PFSK-1 (cell line): ENCODE results near the gene SND1.

Source experiments
- FOXP2 ChIP-seq: optimal IDR thresholded peaks from 2 replicates; pipeline ENCODE3; 2011; ENCODE audit warnings: borderline replicate concordance, control low read depth, inconsistent platforms; ENCODE audit not compliant: insufficient read depth; ENCODE audit errors: extremely low read length, extremely low read depth
- POLR2AphosphoS5 ChIP-seq: IDR thresholded peaks from 2 replicates; pipeline ENCODE4 v1.6.1; 2012; ENCODE audit warnings: low read depth, mild to moderate bottlenecking, control low read depth, low read length, moderate library complexity
- SIN3A ChIP-seq: IDR thresholded peaks from 2 replicates; pipeline ENCODE4 v1.6.1; 2012; ENCODE audit warnings: mild to moderate bottlenecking, low read length, moderate library complexity, borderline replicate concordance; ENCODE audit not compliant: insufficient read depth
- TAF1 ChIP-seq: IDR thresholded peaks from 2 replicates; pipeline ENCODE4 v1.6.1; 2012; ENCODE audit warnings: low read length, control low read depth, borderline replicate concordance; ENCODE audit not compliant: insufficient read depth
- TF ChIP-seq, protein P1 (sequence below), 2 experiments: IDR thresholded peaks; 2 replicates each; pipeline versions ENCODE4 v1.6.1 to v1.8.0; 2011 to 2012; ENCODE audit warnings: low read depth in 2 of 2, low read length in 2 of 2, control low read depth in 1 of 2, inconsistent platforms in 1 of 2, mild to moderate bottlenecking in 1 of 2, moderate library complexity in 1 of 2; ENCODE audit not compliant: insufficient read depth in 1 of 2

Gene SND1

DNA sequence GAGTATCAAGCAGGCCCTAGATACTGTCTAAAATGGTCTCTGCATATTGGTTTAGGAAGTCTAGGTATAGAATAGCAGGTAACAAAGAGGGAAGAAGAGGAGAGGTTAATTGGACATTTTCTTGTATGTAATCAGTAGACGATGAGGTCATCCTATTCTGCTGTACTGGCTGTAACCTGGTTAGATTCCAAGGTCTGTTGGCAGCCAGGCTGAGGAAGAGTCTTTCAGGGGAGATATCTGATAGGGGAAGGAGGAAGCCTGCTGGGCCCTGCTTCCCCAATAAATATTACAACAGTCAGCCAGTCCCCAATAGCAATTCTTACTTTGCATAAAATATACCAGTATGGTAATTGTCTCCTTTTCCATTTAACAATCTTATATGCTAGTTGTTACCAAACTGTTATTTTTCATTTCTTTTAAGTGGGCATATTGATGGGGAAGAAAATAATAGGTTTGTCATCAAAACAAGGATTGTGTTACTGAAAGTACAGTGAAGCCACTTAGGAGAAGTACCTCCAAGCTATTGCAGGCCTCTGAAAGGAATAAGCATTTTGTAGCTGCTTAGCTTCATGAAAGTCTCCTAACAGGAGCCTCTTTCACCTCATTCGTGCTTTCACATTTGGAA is 192.8 kb downstream of the SND1 start:
- TF ChIP-seq FOXP2 (no peak), TAF1 (no peak)
- TF ChIP-seq, protein P1, sequence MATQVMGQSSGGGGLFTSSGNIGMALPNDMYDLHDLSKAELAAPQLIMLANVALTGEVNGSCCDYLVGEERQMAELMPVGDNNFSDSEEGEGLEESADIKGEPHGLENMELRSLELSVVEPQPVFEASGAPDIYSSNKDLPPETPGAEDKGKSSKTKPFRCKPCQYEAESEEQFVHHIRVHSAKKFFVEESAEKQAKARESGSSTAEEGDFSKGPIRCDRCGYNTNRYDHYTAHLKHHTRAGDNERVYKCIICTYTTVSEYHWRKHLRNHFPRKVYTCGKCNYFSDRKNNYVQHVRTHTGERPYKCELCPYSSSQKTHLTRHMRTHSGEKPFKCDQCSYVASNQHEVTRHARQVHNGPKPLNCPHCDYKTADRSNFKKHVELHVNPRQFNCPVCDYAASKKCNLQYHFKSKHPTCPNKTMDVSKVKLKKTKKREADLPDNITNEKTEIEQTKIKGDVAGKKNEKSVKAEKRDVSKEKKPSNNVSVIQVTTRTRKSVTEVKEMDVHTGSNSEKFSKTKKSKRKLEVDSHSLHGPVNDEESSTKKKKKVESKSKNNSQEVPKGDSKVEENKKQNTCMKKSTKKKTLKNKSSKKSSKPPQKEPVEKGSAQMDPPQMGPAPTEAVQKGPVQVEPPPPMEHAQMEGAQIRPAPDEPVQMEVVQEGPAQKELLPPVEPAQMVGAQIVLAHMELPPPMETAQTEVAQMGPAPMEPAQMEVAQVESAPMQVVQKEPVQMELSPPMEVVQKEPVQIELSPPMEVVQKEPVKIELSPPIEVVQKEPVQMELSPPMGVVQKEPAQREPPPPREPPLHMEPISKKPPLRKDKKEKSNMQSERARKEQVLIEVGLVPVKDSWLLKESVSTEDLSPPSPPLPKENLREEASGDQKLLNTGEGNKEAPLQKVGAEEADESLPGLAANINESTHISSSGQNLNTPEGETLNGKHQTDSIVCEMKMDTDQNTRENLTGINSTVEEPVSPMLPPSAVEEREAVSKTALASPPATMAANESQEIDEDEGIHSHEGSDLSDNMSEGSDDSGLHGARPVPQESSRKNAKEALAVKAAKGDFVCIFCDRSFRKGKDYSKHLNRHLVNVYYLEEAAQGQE (IDR thresholded peaks at IDR 0.05; ENCODE audit: insufficient read depth in 1 of 2, low read depth in 2 of 2, low read length in 2 of 2) = no peak

DNA sequence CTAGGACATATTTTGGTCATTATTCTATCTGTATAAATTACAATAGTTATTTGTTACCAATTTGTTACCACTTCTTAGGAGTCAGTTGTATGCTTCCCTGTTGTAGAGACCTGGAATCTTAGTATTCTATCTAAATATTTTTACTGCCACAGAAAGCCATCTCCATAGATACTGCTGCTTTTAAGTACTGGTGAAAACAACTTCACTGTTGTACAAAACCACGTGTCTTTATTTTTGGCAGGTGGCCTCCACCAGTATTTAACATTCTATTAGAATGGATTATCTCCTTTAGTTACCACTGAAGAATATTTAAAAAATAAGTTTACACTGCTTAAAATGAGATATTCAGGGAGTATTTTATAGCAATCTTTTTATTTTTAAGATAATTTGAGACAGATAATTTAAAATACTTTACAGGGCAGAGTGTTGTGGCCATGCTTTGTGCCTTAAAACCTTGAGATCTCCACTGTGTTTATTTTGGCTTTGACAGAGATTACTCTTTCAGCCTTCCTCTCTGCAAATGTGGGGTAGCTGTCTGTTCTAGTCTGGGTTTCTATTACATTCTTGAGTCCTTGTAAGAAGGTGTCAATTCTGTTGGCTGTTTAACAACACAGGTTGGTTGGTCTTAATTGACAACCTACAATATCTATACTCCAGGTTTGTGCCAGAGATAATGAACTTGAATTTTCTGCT is 193.7 kb downstream of the SND1 start:
- TF ChIP-seq, protein P1 (IDR thresholded peaks at IDR 0.05; ENCODE audit: insufficient read depth in 1 of 2, low read depth in 2 of 2, low read length in 2 of 2) = no peak
- TF ChIP-seq POLR2AphosphoS5 = no peak
- no peak for TF ChIP-seq FOXP2
- no peak for TF ChIP-seq TAF1
- no peak for TF ChIP-seq SIN3A

DNA sequence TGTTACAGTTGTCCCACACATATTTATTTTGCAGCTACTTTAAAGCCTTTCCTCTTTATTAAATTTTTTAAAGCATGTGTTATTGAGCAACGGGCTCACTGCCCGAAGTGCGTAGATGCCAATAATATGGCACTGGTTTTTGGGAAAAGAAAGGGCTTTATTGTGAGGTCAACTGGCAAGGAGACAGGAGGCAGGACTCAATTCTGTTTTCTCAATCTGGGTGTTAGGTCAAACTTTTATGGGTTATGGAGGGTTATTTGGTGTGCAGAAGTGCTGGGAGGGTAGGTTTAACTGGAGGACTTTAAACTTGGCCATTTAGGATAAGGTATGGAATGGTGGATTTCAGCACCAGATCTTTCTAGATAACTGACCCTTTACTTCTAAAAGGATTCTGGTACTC is 195.6 kb downstream of the SND1 start:
- TF ChIP-seq FOXP2 (no peak), TAF1 (no peak)
- TF ChIP-seq, protein P1 (IDR thresholded peaks at IDR 0.05; ENCODE audit: insufficient read depth in 1 of 2, low read depth in 2 of 2, low read length in 2 of 2) = no peak

DNA sequence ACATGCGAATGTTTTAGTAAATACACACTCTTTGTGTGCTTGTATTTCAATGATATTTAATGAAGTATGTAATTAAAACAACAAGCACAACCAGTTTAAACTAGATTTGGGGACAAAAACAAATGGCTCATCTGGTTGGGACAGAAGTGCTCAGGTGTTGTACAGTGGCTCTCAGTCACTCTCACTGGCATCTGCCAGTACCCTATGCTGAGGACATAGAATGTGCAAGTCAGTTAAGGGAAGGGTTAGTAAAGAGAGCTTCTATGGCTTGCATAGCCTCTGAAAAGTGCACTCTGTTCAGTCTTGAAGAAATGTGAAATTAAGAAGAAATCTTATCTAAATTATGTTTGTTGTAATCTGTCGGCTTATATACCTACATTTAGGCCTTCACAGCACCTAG is 196.2 kb downstream of the SND1 start:
- TF ChIP-seq TAF1 = no peak
- TF ChIP-seq POLR2AphosphoS5 = no peak
- TF ChIP-seq, protein P1 (IDR thresholded peaks at IDR 0.05; ENCODE audit: insufficient read depth in 1 of 2, low read depth in 2 of 2, low read length in 2 of 2) = no peak
- no peak for TF ChIP-seq SIN3A
- no peak for TF ChIP-seq FOXP2

DNA sequence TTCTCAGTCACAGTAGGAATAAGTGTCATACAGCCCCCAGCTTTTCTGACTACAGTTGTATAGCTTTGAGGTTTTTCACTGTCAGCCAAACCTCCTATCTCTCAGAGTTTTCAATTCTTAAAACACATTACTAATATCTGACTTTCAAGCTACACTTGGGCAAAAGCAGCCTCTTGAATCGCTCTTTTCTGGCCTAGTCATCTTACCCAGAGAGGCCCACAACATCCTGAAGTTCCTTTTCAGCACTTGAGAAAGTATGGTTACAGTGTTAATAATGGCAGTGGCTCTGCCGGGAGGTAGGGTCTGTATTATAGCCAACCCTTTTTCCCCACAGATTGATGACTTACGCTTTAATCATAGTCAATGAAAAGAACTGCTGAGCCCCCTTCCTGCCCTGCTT is 198.2 kb downstream of the SND1 start:
- TF ChIP-seq SIN3A (no peak), POLR2AphosphoS5 (no peak)
